Placental epithelial cell (primary cell): ENCODE measurements around the gene SMIM17. TPM values are rescaled to one million over a fixed set of nuclear protein-coding genes. Genes with fewer than 3 reads are reported as not detected.

Experiments
- total RNA-seq: library from RNA; depleted of rRNA; stranded (reverse); fragments of >200 nt; gene quantifications from 2 replicates; pipeline ENCODE4 v1.2.3, GENCODE V29; 2012

The SMIM17 gene
- total RNA-seq, result not detected in 2 replicates

DNA sequence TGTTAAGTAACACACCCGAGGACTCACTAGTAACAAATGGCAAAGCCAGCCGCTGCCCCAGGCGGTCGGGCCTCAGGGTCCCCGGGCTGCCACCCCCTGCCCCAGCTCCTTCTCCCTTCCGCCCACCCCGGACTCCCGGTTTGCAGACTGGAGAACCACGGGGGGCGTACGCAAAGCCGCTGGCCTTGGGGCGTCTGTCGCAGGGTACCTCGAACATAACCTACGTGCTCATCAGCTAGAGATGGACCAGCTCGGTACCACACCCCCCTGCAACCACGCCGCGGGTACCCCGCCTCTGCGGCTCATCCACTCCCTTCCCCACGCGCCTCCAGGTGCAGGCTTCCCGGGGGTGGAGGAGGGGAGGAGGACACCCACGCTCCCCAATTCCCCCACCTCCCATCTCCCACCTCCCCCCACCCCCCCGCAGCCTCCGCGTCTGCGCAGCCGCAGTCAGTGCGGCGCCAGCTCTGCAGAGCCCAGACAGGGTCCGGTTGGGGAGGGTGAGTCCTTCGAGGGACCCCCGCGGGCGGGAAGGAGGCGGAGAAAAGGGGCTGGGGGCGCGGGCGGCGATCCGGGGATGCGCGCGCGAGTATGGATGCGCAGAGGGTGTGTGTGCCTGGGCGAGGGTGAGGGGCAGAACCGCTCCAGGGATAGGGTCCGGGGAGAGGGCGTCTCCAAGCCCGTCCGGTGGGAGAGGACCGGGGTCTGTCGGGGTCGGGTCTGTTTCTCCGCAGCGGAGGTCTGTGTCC lies at the start of gene SMIM17:
SMIM17 (plus strand) TSS at position 449 of the 749 bp plus-strand sequence. CDS start 2,509 bp downstream, outside the sequence.

GRCh38 chr19:56594783-56595547 lies 48.0 kb upstream of the SMIM17 start, which contains the start of gene ZNF71:
Gene ZNF71 (plus strand): TSS chr19:56595302. CDS start chr19:56601559, 6,257 bp downstream.

GRCh38 chr19:56671613-56671994 lies 28.6 kb downstream of the SMIM17 start, which contains the start of gene ZNF835:
Gene ZNF835 (minus strand): TSS chr19:56671757. CDS start chr19:56665198, 6,559 bp downstream.

Other genes starting within 250 kb of the SMIM17 start
- 3.3 and 3.9 TPM in 2 replicates for gene ZNF582, start 249.6 kb upstream of the SMIM17 start, total RNA-seq
- gene ZNF583, start 238.8 kb upstream of the SMIM17 start, total RNA-seq, result 5.5 and 12.6 TPM in 2 replicates
- 4.3 and 6.7 TPM in 2 replicates for gene ZNF667, start 165.8 kb upstream of the SMIM17 start, total RNA-seq
- gene ZNF471, start 135.3 kb upstream of the SMIM17 start, total RNA-seq, result 4.4 and 6.7 TPM in 2 replicates
- 5.5 and 9.4 TPM in 2 replicates for gene ZFP28, start 104.2 kb upstream of the SMIM17 start, total RNA-seq
- gene ZNF470, start 75.7 kb upstream of the SMIM17 start, total RNA-seq, result 3.4 and 4.3 TPM in 2 replicates
- gene ZNF71, start 47.9 kb upstream of the SMIM17 start, total RNA-seq, result 9.2 and 9.8 TPM in 2 replicates
- 0.39 TPM in 1 of 2 replicates, not detected in the other for gene ZNF835, start 28.6 kb downstream of the SMIM17 start, total RNA-seq
- gene PEG3, start 197.6 kb downstream of the SMIM17 start, total RNA-seq, result 11.6 and 16.5 TPM in 2 replicates
- gene ZIM2, start 197.6 kb downstream of the SMIM17 start, total RNA-seq, result under 0.01 TPM in 1 of 2 replicates, not detected in the other